Measurements from ENCODE around the gene SCNN1A. TPM values are rescaled to one million over a fixed set of nuclear protein-coding genes. Genes with fewer than 3 reads are reported as not detected.
A peak's percentile ranks its signal among the peaks of the same experiment; 100 is the strongest.

SCNN1A gene
- total and polyA plus RNA-seq, 5 donors: 0.08 to 0.80 (median 0.36) TPM

GRCh38 chr12:6323340-6323994, 51.9 kb downstream of the SCNN1A start:
- intact Hi-C loops (cut with DNase I): loop anchor here in 2 of 4 donors (10.0 kb wide), 1 partner anchor 141 kb away; no protein-coding TSS in a partner anchor
- H3K4me1 ChIP-seq (ENCODE audit: control insufficient read depth, insufficient read depth, low read length): peaks cover 14% of the 10 kb centered on the region
- ATAC-seq: peak; percentile 48 to 60

GRCh38 chr12:6322969-6323339, 52.4 kb downstream of the SCNN1A start:
- peaks cover 14% of the 10 kb centered on the region for H3K4me1 ChIP-seq (ENCODE audit: control insufficient read depth, insufficient read depth, low read length)
- ATAC-seq: no peak
- intact Hi-C loops (cut with DNase I): loop anchor here in 2 of 4 donors (10.0 kb wide), 1 partner anchor 142 kb away; no protein-coding TSS in a partner anchor
- H3K27ac ChIP-seq (ENCODE audit: low read length): peak overlapping the region; percentile 5
- no peak overlapping the region for H3K4me3 ChIP-seq (ENCODE audit: low read length)
- DNase-seq: no peak
- H3K9me3 ChIP-seq (ENCODE audit: control insufficient read depth, low read length): no peaks in the 10 kb centered on the region
- no peaks in the 10 kb centered on the region for H3K27me3 ChIP-seq (ENCODE audit: control insufficient read depth, insufficient read depth)
- 30% methylated on average over 2 of the region's 2 CpGs for WGBS

More at GRCh38 chr12:6323340-6323994, 51.9 kb downstream of the SCNN1A start:
- peak in 1 of 3 donors; percentile 79 for DNase-seq
- no peak overlapping the region for H3K4me3 ChIP-seq (ENCODE audit: low read length)
- peak overlapping the region; percentile 95 for H3K27ac ChIP-seq (ENCODE audit: low read length)
- no peaks in the 10 kb centered on the region for H3K9me3 ChIP-seq (ENCODE audit: control insufficient read depth, low read length)
- 16% methylated on average over 14 of the region's 14 CpGs for WGBS
- no peaks in the 10 kb centered on the region for H3K27me3 ChIP-seq (ENCODE audit: control insufficient read depth, insufficient read depth)

- Histone ChIP-seq H3K4me3 (ENCODE audit: low read length) (no peak overlapping the region), H3K27me3 (ENCODE audit: control insufficient read depth, insufficient read depth) (no peaks in the 10 kb centered on the region), H3K9me3 (ENCODE audit: control insufficient read depth, low read length) (no peaks in the 10 kb centered on the region), H3K27ac (ENCODE audit: low read length) (peak overlapping the region; percentile 5), H3K4me1 (ENCODE audit: control insufficient read depth, insufficient read depth, low read length) (peaks cover 11% of the 10 kb centered on the region)
- WGBS: 76% methylated on average over 4 of the region's 4 CpGs
- ATAC-seq: peak in 1 of 2 donors; percentile 17
- peak in 1 of 3 donors; percentile 45 for DNase-seq
- intact Hi-C loops (cut with DNase I): loop anchor here in 2 of 4 donors (10.0 kb wide), 1 partner anchor 142 kb away; no protein-coding TSS in a partner anchor
These were observed 53.0 kb downstream of the SCNN1A start for GRCh38 chr12:6322352-6322751.

- ATAC-seq (no peak), DNase-seq (peak in 1 of 3 donors; percentile 57)
- Histone ChIP-seq H3K27me3 (ENCODE audit: control insufficient read depth, insufficient read depth) (no peaks in the 10 kb centered on the region), H3K4me3 (ENCODE audit: low read length) (no peak overlapping the region), H3K9me3 (ENCODE audit: control insufficient read depth, low read length) (no peaks in the 10 kb centered on the region), H3K4me1 (ENCODE audit: control insufficient read depth, insufficient read depth, low read length) (peaks cover 11% of the 10 kb centered on the region), H3K27ac (ENCODE audit: low read length) (no peak overlapping the region)
- 64% methylated on average over 6 of the region's 6 CpGs for WGBS
- intact Hi-C loops (cut with DNase I): loop anchor here in 2 of 4 donors (10.0 kb wide), 1 partner anchor 143 kb away; no protein-coding TSS in a partner anchor
These were observed 53.5 kb downstream of the SCNN1A start for GRCh38 chr12:6321905-6322304.

- Histone ChIP-seq H3K27me3 (ENCODE audit: control insufficient read depth, insufficient read depth) (no peaks in the 10 kb centered on the region), H3K27ac (ENCODE audit: low read length) (no peak overlapping the region), H3K4me1 (ENCODE audit: control insufficient read depth, insufficient read depth, low read length) (peaks cover 2% of the 10 kb centered on the region), H3K4me3 (ENCODE audit: low read length) (no peak overlapping the region), H3K9me3 (ENCODE audit: control insufficient read depth, low read length) (no peaks in the 10 kb centered on the region)
- ATAC-seq (no peak), DNase-seq (peak in 1 of 3 donors; percentile 19)
- 94% methylated on average over 4 of the region's 4 CpGs for WGBS
- intact Hi-C loops (cut with DNase I): no loop called here
These were observed 55.9 kb downstream of the SCNN1A start for GRCh38 chr12:6319446-6319845.

- intact Hi-C loops (cut with DNase I): no loop called here
These were observed 56.9 kb downstream of the SCNN1A start for GRCh38 chr12:6318440-6318879.

GRCh38 chr12:6317693-6318439, 57.5 kb downstream of the SCNN1A start:
- Histone ChIP-seq H3K4me1 (ENCODE audit: control insufficient read depth, insufficient read depth, low read length) (peaks cover 2% of the 10 kb centered on the region), H3K9me3 (ENCODE audit: control insufficient read depth, low read length) (no peaks in the 10 kb centered on the region), H3K27me3 (ENCODE audit: control insufficient read depth, insufficient read depth) (no peaks in the 10 kb centered on the region), H3K4me3 (ENCODE audit: low read length) (no peak overlapping the region), H3K27ac (ENCODE audit: low read length) (no peak overlapping the region)
- DNase-seq: peak in 1 of 3 donors; percentile 50
- intact Hi-C loops (cut with DNase I): no loop called here
- WGBS: 85% methylated on average over 21 of the region's 21 CpGs
- peak in 1 of 2 donors; percentile 1 for ATAC-seq

More at GRCh38 chr12:6318440-6318879, 56.9 kb downstream of the SCNN1A start:
- H3K9me3 ChIP-seq (ENCODE audit: control insufficient read depth, low read length): no peaks in the 10 kb centered on the region
- peaks cover 2% of the 10 kb centered on the region for H3K4me1 ChIP-seq (ENCODE audit: control insufficient read depth, insufficient read depth, low read length)
- H3K27ac ChIP-seq (ENCODE audit: low read length): no peak overlapping the region
- no peak overlapping the region for H3K4me3 ChIP-seq (ENCODE audit: low read length)
- DNase-seq (peak in 1 of 3 donors; percentile 45), ATAC-seq (no peak)
- H3K27me3 ChIP-seq (ENCODE audit: control insufficient read depth, insufficient read depth): no peaks in the 10 kb centered on the region
- WGBS: 82% methylated on average over 16 of the region's 16 CpGs

- no peaks in the 10 kb centered on the region for H3K9me3 ChIP-seq (ENCODE audit: control insufficient read depth, low read length)
- no peaks in the 10 kb centered on the region for H3K4me1 ChIP-seq (ENCODE audit: control insufficient read depth, insufficient read depth, low read length)
- H3K4me3 ChIP-seq (ENCODE audit: low read length): no peak overlapping the region
- DNase-seq: peak in 1 of 3 donors; percentile 32
- intact Hi-C loops (cut with DNase I): no loop called here
- H3K27me3 ChIP-seq (ENCODE audit: control insufficient read depth, insufficient read depth): no peaks in the 10 kb centered on the region
- no peak for ATAC-seq
- no peak overlapping the region for H3K27ac ChIP-seq (ENCODE audit: low read length)
- 81% methylated on average over 21 of the region's 21 CpGs for WGBS
These were observed 58.3 kb downstream of the SCNN1A start for GRCh38 chr12:6316921-6317692.

- intact Hi-C loops (cut with DNase I): no loop called here
- H3K9me3 ChIP-seq (ENCODE audit: control insufficient read depth, low read length): no peaks in the 10 kb centered on the region
- H3K27me3 ChIP-seq (ENCODE audit: control insufficient read depth, insufficient read depth): no peaks in the 10 kb centered on the region
- H3K27ac ChIP-seq (ENCODE audit: low read length): no peak overlapping the region
- no peaks in the 10 kb centered on the region for H3K4me1 ChIP-seq (ENCODE audit: control insufficient read depth, insufficient read depth, low read length)
- 93% methylated on average over 17 of the region's 17 CpGs for WGBS
- no peak overlapping the region for H3K4me3 ChIP-seq (ENCODE audit: low read length)
- DNase-seq: peak in 1 of 3 donors; percentile 39
- ATAC-seq: no peak
These were observed 59.4 kb downstream of the SCNN1A start for GRCh38 chr12:6315704-6316597.

- Histone ChIP-seq H3K4me1 (ENCODE audit: control insufficient read depth, insufficient read depth, low read length) (no peaks in the 10 kb centered on the region), H3K9me3 (ENCODE audit: control insufficient read depth, low read length) (no peaks in the 10 kb centered on the region), H3K27me3 (ENCODE audit: control insufficient read depth, insufficient read depth) (no peaks in the 10 kb centered on the region), H3K4me3 (ENCODE audit: low read length) (no peak overlapping the region), H3K27ac (ENCODE audit: low read length) (no peak overlapping the region)
- ATAC-seq: no peak
- WGBS: 94% methylated on average over 6 of the region's 6 CpGs
- DNase-seq: no peak
- intact Hi-C loops (cut with DNase I): no loop called here
These were observed 60.2 kb downstream of the SCNN1A start for GRCh38 chr12:6315184-6315583.

Data from right cardiac atrium (tissue), 5 donors.